GM23338 (cell line): ENCODE results near the gene BCAR3. TPM values are rescaled to one million over a fixed set of nuclear protein-coding genes. Genes with fewer than 3 reads are reported as not detected.

ENCODE experiments used
- CREB1 ChIP-seq: fragments of 250-450 bp; sonication (Bioruptor Pico); IDR thresholded peaks from 2 replicates; pipeline ENCODE4 v1.5.0; 2020; ENCODE audit warnings: low read depth, mild to moderate bottlenecking, moderate library complexity
- EZH2 ChIP-seq: fragments of 200-600 bp; sonication (generic); IDR thresholded peaks from one replicate; pipeline ENCODE4 v1.8.0; 2017; ENCODE audit warnings: antibody characterized with exemption, mild to moderate bottlenecking, low read depth; ENCODE audit not compliant: unreplicated experiment
- EZH2phosphoT487 ChIP-seq: fragments of 200-600 bp; sonication (generic); IDR thresholded peaks from one replicate; pipeline ENCODE4 v1.8.1; 2018; ENCODE audit warnings: antibody characterized with exemption; ENCODE audit not compliant: unreplicated experiment
- JUNB ChIP-seq: IDR thresholded peaks from one replicate; pipeline ENCODE4 v1.6.1; 2016; ENCODE audit warnings: antibody characterized with exemption; ENCODE audit not compliant: unreplicated experiment
- NANOG ChIP-seq: IDR thresholded peaks from 2 replicates; pipeline ENCODE4 v1.6.1; 2016; ENCODE audit warnings: antibody characterized with exemption, borderline replicate concordance
- POLR2AphosphoS5 ChIP-seq: IDR thresholded peaks from 2 replicates; pipeline ENCODE4 v1.6.1; 2016; ENCODE audit warnings: antibody characterized with exemption, low read depth
- STAT1 ChIP-seq: IDR thresholded peaks from one replicate; pipeline ENCODE4 v1.6.1; 2016; ENCODE audit warnings: antibody characterized with exemption; ENCODE audit not compliant: unreplicated experiment
- ZNF114 ChIP-seq: fragments of 250-450 bp; sonication (Bioruptor Pico); IDR thresholded peaks from 2 replicates; pipeline ENCODE4 v1.5.0; 2020; ENCODE audit warnings: mild to moderate bottlenecking, moderate library complexity
- ZNF331 ChIP-seq: fragments of 250-450 bp; sonication (Bioruptor Pico); IDR thresholded peaks from 2 replicates; pipeline ENCODE4 v1.5.0; 2020; ENCODE audit warnings: low read depth, mild to moderate bottlenecking, moderate library complexity
- polyA plus RNA-seq: library from polyadenylated mRNA; unstranded; fragments of >200 nt; fragmentation: Nextera tagmentation; extraction: Ambion mirVana; gene quantifications from 2 replicates; pipeline ENCODE4 v1.2.1, GENCODE V29; 2016
- total RNA-seq: library from RNA; depleted of rRNA; stranded (reverse); fragments of >200 nt; shearing (Covaris generic); gene quantifications from 2 replicates; pipeline ENCODE4 v1.2.3, GENCODE V29; 2014
- TF ChIP-seq, protein P1 (sequence below): fragments of 250-450 bp; sonication (Bioruptor Pico); IDR thresholded peaks from 2 replicates; pipeline ENCODE4 v1.5.0; 2020; ENCODE audit warnings: mild to moderate bottlenecking, moderate library complexity
- TF ChIP-seq, protein P2 (sequence below), 2 experiments: fragments of 200-600 bp in 1 of 2; sonication (generic) in 1 of 2; conservative IDR thresholded peaks; 2 replicates each; pipeline versions ENCODE4 v1.5.1 to v1.6.1; 2016 to 2017; ENCODE audit warnings: antibody characterized with exemption in 2 of 2, low read depth in 2 of 2, mild to moderate bottlenecking in 2 of 2, moderate library complexity in 1 of 2
- TF ChIP-seq, protein P3 (sequence below): IDR thresholded peaks from 2 replicates; pipeline ENCODE4 v1.6.1; 2016; ENCODE audit warnings: antibody characterized with exemption

The BCAR3 gene
- total and polyA plus RNA-seq, 2 experiments from 2014 or later = 5.5 to 9.7 TPM

DNA sequence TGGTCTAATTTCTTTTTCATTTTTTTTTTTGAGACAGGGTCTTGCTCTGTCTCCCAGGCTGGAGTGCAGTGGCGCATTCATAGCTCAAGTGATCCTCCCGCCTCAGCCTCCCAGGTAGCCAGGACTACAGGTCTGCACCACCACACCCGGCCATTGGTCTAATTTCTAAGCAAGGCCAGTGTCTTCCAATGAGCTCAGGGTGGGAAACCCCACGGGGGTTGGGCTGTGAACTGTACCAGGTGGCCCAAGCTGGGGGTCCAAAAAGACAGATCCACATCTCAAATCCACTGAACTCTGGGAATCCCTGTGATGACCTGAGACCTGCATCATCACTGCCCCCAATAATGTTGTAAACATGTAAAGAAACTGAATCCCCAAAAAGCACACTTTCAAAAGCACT is 79.5 kb downstream of the BCAR3 start (continued):
- TF ChIP-seq, protein P1, sequence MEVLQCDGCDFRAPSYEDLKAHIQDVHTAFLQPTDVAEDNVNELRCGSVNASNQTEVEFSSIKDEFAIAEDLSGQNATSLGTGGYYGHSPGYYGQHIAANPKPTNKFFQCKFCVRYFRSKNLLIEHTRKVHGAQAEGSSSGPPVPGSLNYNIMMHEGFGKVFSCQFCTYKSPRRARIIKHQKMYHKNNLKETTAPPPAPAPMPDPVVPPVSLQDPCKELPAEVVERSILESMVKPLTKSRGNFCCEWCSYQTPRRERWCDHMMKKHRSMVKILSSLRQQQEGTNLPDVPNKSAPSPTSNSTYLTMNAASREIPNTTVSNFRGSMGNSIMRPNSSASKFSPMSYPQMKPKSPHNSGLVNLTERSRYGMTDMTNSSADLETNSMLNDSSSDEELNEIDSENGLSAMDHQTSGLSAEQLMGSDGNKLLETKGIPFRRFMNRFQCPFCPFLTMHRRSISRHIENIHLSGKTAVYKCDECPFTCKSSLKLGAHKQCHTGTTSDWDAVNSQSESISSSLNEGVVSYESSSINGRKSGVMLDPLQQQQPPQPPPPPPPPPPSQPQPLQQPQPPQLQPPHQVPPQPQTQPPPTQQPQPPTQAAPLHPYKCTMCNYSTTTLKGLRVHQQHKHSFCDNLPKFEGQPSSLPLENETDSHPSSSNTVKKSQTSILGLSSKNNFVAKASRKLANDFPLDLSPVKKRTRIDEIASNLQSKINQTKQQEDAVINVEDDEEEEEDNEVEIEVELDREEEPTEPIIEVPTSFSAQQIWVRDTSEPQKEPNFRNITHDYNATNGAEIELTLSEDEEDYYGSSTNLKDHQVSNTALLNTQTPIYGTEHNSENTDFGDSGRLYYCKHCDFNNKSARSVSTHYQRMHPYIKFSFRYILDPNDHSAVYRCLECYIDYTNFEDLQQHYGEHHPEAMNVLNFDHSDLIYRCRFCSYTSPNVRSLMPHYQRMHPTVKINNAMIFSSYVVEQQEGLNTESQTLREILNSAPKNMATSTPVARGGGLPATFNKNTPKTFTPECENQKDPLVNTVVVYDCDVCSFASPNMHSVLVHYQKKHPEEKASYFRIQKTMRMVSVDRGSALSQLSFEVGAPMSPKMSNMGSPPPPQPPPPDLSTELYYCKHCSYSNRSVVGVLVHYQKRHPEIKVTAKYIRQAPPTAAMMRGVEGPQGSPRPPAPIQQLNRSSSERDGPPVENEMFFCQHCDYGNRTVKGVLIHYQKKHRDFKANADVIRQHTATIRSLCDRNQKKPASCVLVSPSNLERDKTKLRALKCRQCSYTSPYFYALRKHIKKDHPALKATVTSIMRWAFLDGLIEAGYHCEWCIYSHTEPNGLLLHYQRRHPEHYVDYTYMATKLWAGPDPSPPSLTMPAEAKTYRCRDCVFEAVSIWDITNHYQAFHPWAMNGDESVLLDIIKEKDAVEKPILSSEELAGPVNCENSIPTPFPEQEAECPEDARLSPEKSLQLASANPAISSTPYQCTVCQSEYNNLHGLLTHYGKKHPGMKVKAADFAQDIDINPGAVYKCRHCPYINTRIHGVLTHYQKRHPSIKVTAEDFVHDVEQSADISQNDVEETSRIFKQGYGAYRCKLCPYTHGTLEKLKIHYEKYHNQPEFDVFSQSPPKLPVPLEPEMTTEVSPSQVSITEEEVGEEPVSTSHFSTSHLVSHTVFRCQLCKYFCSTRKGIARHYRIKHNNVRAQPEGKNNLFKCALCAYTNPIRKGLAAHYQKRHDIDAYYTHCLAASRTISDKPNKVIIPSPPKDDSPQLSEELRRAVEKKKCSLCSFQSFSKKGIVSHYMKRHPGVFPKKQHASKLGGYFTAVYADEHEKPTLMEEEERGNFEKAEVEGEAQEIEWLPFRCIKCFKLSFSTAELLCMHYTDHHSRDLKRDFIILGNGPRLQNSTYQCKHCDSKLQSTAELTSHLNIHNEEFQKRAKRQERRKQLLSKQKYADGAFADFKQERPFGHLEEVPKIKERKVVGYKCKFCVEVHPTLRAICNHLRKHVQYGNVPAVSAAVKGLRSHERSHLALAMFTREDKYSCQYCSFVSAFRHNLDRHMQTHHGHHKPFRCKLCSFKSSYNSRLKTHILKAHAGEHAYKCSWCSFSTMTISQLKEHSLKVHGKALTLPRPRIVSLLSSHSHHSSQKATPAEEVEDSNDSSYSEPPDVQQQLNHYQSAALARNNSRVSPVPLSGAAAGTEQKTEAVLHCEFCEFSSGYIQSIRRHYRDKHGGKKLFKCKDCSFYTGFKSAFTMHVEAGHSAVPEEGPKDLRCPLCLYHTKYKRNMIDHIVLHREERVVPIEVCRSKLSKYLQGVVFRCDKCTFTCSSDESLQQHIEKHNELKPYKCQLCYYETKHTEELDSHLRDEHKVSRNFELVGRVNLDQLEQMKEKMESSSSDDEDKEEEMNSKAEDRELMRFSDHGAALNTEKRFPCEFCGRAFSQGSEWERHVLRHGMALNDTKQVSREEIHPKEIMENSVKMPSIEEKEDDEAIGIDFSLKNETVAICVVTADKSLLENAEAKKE (CRISPR knock-in tag) = no peak
- TF ChIP-seq NANOG (no peak), EZH2 (no peak), POLR2AphosphoS5 (no peak), EZH2phosphoT487 (no peak), ZNF331 (CRISPR knock-in tag) (no peak), CREB1 (no peak), STAT1 (no peak), JUNB (no peak), ZNF114 (CRISPR knock-in tag) (no peak)
- TF ChIP-seq, protein P2, sequence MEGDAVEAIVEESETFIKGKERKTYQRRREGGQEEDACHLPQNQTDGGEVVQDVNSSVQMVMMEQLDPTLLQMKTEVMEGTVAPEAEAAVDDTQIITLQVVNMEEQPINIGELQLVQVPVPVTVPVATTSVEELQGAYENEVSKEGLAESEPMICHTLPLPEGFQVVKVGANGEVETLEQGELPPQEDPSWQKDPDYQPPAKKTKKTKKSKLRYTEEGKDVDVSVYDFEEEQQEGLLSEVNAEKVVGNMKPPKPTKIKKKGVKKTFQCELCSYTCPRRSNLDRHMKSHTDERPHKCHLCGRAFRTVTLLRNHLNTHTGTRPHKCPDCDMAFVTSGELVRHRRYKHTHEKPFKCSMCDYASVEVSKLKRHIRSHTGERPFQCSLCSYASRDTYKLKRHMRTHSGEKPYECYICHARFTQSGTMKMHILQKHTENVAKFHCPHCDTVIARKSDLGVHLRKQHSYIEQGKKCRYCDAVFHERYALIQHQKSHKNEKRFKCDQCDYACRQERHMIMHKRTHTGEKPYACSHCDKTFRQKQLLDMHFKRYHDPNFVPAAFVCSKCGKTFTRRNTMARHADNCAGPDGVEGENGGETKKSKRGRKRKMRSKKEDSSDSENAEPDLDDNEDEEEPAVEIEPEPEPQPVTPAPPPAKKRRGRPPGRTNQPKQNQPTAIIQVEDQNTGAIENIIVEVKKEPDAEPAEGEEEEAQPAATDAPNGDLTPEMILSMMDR (conservative IDR thresholded peaks at IDR 0.05; ENCODE audit: low read depth in 2 of 2) = no peak
- TF ChIP-seq, protein P3, sequence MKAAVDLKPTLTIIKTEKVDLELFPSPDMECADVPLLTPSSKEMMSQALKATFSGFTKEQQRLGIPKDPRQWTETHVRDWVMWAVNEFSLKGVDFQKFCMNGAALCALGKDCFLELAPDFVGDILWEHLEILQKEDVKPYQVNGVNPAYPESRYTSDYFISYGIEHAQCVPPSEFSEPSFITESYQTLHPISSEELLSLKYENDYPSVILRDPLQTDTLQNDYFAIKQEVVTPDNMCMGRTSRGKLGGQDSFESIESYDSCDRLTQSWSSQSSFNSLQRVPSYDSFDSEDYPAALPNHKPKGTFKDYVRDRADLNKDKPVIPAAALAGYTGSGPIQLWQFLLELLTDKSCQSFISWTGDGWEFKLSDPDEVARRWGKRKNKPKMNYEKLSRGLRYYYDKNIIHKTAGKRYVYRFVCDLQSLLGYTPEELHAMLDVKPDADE = no peak
